ENCODE measurements around the gene RPL26.
"Not testable (repeated sequence)": the region's sequence is repeated elsewhere in the genome, so short reads cannot be mapped to it uniquely, and the experiment has no call there.

Gene RPL26

DNA sequence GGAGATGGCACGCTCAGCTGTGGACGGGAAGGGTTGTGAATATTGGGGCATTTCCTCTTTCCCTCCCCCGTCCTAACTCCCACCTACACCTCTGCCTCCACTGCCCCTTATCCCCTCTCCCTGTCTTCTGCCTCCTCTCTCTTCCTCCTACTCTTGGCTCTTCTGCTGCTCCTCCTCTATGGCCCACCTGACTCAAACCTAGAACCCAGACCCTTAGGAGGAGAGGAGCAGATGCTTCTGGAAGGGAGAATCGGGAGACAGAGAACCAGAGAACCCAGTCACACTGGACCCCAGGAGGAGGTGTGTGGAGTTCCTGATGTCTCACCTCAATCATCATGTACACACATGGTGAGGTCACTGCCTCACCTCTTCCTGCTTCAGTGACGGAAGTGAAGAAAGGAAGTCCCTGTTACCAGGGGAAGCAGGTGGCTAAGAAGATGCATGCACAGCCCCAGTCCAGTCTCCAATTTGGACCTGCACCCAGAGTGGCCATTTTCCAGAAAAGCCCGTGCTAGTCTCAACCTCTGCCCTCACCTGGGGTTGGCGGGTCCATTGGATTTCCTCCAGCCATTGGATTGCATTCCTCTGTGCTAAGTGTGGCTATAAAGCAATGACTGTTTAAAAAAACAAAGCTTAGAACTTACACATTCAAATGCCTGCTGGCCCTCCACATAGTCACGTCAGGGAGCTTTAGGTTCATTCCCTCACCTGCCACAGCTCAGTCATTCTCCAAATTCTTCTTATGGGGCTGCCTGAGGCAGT, 10.7 kb upstream of the RPL26 start:
- DNase-seq, result no peak

GRCh38 chr17:8392674-8393469, 9.9 kb upstream of the RPL26 start:
- DNase-seq, result no peak

GRCh38 chr17:8392274-8392673, 9.3 kb upstream of the RPL26 start:
- DNase-seq, result no peak

DNA sequence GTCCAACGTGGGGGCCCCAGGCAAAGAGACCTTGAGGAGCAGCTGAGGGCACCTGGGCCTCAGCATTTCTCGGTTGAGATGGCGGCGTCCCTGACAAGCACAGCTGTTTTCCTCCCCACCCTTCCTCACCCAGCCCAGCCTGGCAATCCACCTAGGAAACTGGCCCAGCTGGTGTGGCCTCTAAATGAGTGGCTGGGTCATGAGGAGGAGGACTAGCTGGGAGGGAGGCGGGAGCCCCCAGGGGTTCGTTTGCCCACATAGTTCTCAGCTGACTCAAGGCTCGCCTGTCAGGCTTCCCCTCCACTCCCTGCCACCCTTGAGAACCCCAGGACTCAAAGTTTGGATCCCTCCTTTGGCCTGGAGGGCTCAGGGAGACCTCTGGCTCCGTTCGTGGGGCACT, 8.7 kb upstream of the RPL26 start:
- DNase-seq, result no peak

GRCh38 chr17:8387914-8388651, 5.1 kb upstream of the RPL26 start:
- no peak for DNase-seq

DNA sequence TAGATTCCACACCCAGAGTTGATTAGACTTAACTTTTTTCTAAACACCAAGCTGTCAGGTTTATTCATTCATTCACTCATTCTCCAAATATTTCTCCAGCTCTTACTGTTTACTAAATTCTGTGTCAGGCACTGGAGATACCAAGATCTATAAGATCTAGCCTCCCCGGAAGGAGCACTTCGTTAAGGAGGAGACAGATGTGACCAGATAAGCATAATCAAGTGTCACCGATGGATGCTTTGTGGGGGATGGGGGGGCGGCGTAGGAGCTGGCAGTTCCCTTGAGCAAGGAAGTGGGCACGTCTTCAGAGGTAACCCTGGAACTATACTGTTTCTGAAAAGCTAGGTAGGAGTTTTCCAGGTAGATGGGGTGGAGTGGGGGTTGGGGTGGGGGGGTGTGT, 3.8 kb upstream of the RPL26 start:
- no peak for DNase-seq

DNA sequence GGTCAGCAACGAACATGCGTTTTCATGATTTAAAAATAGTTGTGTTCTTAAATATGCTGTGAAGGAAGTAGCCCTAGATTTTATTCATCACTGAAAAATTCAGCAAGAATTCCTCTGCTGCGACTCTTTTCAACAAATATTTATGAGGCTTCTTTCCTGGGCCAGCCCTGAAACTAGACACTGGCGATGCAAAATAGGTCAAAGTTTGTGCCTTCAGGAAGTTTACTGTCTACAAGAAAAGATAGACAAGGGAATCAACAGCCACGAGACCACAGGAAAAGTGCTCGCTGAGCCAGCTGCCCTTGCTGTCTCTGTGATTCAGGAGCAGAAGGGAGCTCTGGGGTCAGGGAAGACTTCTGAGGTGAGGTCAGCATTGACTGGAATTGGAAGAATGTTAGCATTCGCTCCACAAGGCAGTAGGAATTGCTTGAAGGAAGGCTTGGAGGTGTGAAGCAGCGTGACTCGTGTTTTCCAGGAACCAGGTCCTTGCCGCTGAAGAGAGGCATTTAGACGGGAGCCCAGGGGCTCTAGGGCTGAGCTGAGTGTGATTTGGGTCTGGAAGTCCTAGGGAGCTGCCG, 1.9 kb upstream of the RPL26 start:
- no peak for DNase-seq

DNA sequence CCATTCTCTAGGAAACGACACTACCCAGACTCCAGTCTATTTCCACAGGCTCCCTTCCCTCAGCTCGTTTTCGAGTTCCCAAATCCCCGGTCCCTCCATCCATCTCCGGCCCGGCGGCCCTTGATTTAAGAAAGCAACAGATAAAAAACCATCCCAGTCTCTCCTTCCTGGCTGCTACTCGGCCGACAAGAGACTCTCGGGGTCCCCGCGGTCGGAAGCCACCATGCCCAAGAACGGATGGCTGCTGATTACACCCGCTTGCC, 182 bp downstream of the RPL26 start:
- peak; percentile 45 for DNase-seq

DNA sequence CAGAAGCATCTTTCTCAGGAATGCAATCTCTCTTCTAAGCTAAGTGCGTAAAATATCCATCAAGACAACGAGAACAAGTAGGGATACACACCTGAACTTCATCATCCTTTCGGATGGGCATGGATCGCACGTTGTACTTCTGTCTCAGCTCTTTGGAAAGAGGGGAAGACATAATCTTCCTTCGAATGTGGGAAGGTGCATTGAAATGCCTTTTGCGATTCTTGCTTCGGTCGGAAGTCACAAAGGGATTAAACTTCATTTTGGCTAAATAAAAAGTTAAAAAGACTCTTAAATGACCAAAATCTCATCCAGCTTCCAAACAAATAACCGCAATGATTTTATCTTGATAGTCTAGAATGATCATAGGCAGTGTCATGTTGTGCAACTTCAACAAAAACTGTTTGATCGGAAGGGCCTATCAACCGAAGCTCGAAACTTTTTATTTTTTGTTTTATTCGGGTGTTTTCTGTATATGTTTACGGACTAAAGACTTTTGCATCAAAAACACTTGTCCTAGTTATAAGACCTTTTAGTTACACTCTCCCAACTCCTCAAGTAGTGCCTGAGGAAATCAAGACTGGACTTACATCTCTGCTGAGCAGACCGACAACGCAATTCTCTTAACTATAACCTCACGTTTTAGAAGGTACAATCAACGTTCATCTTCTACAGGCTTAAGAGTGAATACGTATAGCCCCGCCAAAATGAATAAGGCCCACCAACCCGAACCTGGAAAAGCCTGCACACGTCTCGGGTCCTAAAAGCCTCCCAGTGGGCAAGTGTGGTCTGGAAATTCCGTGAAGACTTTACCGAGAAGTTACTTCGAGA, 727 bp downstream of the RPL26 start:
- DNase-seq, result no peak

GRCh38 chr17:8380049-8380448, 2.9 kb downstream of the RPL26 start:
- DNase-seq, result no peak

GRCh38 chr17:8378117-8378516, 4.9 kb downstream of the RPL26 start:
- DNase-seq, result not testable (repeated sequence)

DNA sequence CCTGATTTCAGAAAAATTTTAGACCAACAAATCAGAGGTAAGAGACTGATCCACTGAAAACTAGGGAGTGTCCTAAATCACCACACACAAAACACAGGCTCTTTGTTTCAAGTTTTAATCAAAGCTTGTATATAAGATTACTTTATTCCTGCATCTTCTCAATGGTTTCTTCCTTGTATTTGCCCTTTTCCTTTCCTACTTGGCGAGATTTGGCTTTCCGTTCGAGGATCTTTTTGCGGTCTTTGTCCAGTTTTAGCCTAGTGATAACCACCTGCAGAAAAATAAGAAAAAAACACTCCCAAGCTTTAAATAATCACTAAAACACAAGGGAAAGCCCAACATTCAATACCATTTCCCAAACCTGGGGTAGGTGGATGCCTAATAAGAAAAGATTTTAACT, 5.6 kb downstream of the RPL26 start:
- no peak for DNase-seq

GRCh38 chr17:8376271-8377067, 6.5 kb downstream of the RPL26 start, which contains the start of gene KRABD2:
KRABD2 (minus strand) TSS chr17:8376704.
- DNase-seq, result peak; percentile 7

DNA sequence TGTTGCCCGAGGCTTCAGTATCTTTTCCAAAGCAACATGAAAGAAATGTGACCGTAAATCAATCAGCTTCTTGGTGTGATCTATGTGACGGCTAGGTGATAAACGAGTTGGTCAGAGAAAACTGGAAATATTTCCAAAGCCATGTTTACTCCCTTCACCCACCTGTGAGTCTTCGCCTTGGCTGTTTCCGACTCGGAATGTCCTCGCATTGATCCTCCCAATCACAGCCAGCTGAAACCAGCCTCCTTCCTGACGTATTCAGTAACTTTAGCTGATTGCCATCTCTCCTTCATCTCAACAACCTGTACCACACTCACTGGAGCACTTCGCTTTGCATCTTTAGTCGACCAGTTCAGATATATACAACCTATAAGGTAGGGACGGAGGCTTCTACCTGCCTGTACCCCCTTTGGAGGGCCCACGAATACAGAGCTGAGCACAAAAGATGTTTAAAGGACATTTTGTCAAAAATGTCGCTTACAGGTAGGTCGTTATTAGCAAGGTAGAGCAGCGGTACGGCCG, 7.2 kb downstream of the RPL26 start:
- DNase-seq, result no peak

GRCh38 chr17:8373856-8374255, 9.1 kb downstream of the RPL26 start:
- DNase-seq, result not testable (repeated sequence)

DNA sequence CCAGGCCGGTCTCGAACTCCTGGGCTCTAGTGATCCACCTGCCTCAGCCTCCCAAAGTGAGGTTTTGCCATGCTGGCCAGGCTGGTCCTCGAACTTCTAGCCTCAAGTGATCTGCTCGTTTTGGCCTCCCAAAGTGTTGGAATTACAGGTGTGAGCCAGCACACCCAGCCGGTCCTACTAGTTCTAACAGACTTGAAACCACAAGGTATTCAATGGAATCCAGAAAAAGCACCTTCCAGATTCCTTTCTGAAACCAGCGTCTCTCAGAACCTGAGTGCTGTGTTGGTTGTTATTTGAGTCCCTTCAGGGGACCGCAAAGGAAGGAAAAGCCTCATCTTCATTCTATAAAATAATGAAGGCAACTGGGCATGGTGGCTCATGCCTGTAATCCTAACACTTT, 10.6 kb downstream of the RPL26 start:
- no peak for DNase-seq

DNA sequence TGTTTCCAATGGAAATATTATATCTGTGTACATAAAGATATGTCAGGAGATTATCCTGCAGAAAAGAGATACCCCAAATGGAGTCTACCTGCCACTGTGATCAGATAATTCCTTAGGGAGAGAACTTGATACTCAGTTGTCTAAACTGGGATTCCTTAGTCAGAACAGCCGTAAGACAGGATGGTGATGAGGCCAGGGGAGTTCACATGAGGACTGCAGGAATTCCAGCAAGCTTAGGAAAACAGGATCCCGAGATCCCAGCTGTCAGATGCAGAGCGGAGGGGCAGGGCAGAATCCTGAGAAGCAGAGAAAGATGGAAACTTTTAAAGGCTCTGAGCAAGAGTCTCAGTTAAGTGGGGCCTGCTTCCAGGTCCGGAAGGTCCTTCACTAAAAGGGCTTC, 11.2 kb downstream of the RPL26 start:
- DNase-seq, result no peak

DNA sequence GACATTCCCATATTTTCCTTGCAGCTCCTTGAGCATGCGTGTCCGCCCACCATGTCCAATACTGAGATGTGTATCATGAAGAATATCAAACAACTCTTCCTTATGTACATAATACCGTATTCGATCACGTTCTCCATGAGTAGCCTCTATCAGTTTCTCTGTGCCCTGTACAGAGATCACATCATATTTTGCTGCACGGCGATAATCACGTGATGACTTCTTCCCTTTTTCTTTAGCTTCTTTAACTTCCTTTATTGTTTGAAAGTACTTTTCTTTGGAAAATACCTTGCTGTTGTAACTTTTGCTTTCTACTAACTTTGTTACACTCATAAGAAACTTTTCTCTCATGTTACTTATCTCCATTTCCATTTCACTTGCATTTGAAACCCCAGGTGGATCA, 13.0 kb downstream of the RPL26 start:
- no peak for DNase-seq

- DNase-seq, result no peak
These were observed 14.8 kb downstream of the RPL26 start for GRCh38 chr17:8368193-8368592.

DNA sequence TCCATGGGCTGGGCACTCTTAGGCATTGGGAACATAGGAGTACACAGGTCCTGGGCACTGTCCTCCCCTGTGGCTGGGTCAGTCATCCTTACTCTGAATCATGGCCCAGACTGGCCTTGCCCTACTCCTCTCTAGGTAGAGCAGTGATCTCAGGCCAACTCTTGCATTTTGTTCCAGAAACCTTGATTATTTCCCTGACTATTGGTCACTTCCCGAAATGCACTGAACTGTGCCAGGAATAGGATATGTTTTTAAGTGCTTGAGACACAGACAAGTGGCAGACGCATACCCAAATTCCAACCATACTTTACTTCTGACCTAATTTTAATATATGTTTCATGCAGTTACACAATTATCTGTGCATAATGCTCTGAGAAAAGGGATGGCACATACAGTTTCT, 16.8 kb downstream of the RPL26 start:
- no peak for DNase-seq

DNA sequence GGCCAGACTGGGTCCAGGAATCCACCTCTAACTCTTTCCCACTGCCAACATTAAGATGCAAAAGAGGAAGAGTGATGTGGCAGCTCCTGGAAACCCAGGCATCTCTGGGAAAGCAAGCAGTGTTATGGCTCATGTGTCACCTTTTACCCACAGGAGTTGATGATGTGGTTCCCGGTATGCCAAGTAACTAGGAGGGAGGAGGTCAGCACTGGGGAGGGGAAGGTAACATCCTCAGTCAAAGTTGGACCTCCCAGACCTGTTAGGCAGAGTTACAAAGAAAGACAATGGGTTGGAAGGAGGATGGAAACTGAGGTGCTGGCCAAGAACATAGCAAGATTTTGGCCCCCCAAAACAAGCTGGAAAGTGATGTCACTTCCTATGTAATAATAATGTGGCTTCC, 17.9 kb downstream of the RPL26 start:
- no peak for DNase-seq
